ENCODE measurements around the gene POLR2L.

Gene POLR2L

GRCh38 chr11:854601-855329 lies 12.4 kb upstream of the POLR2L start:
- no peak for DNase-seq (ENCODE audit: low read depth)

GRCh38 chr11:853682-854448 lies 11.5 kb upstream of the POLR2L start:
- no peak for DNase-seq (ENCODE audit: low read depth)

DNA sequence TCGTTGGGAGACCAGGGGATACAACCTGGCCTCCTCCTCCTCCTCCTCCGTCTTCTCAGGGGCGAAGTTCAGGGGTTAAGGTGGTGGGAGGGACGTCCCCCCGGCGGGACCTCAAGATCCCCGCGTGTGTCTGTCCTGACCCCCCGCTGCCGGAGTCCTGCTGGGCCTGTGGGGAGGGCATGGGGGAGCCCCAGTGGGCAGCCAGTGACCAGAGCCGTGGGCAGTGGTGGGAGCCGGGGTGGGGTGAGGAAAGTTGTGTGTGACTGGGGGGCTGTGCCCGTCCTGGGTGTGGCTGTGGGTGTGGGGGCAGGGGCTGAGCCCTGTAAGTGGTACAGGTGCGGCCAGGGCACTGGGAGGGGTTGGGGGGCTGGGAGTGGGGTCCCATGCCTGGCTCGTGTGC lies 10.4 kb upstream of the POLR2L start:
- DNase-seq (ENCODE audit: low read depth) = no peak

DNA sequence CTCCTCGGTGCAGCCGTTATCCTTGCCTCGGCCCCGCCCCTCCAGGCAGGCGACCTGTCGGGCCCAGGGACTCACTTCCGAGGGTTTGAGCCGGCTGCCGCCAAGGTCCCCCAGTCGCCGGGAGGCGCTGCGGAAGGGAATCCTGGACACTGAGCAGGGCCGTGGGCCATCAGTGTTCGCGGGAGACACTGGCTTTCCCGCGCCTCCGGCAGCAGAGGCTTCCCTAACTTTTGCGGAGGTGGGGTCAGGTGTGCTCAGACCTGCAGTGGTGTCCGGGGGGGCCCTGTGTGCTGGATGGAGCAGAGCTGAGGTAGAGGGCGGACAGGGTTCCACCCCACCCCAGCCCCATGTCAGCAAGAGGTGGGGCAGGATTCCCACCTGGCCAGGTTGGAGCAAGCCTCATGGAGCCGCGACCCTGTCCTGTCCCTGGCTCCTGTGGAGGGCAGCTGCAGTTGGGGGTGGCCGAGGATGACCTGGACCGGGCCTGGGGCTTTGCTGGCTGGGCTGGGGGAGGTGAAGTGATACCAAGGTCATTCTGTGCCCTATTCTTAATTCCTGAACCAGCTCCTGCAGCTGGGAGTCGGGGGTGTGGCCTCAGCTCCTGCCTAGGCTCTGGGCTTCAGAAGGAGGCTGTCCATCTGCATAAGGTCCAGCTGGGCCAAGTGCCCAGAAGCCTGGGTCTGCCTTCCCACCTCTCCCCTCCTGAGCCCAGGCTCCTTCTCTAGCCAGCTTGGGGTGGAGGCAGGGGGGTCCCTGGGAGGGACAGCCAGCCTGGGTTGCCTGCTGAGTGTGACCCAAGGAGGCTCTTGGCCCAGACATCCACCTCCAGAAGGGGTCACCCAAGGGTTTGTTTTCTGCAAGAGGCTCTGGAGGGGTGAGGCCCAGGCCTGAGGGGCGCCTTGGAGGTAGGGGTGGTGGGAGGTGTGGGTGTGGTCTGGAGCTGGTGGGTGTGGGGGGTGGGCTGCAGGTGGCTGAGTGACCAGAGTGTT lies 8.7 kb upstream of the POLR2L start:
- no peak for DNase-seq (ENCODE audit: low read depth)

DNA sequence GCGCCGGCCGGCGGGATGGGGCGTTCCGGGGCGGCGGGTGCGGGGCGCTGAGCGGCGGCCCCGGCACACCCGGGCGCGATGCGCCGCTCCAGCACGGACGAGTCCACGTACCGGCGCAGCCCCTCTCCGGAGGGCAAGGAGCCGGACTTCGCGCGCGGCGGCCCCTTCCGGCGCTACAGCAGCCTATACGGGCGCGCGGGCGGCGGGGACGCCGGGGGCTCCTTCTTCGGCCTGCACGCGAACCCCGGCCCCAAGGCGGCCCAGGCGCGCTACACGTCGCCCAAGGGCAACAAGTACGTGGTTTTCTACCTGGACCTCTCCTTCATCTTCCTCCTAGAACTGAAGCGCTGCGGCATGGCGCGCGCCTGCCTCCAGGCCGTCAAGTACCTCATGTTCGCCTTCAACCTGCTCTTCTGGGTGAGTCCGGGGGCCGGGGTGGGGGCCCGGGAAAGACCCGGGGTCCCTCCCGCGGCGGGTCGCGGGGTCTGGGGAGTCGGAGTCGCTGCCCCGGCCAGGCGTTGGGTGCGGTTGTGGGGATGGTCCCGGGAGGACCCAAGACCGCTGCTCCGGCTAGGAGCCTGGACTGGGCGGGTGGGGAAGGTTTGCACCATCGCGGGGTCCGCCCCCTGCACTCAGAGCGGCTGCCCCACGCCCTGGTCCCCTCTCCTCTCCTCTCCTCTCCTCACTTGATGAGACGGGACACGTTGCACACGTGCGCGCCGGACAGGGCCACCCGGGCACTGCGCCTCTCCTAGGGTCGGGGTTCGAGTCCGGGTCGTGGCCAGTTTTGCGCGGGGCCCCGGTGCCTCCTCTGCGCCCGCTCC lies 7.8 kb upstream of the POLR2L start:
- no peak for DNase-seq (ENCODE audit: low read depth)

- no peak for DNase-seq (ENCODE audit: low read depth)
These were observed 6.9 kb upstream of the POLR2L start for GRCh38 chr11:849104-849824.

GRCh38 chr11:848380-848931 lies 6.1 kb upstream of the POLR2L start:
- DNase-seq (ENCODE audit: low read depth) = peak; percentile 56

- no peak for DNase-seq (ENCODE audit: low read depth)
These were observed 5.5 kb upstream of the POLR2L start for GRCh38 chr11:847876-848275.

GRCh38 chr11:846496-847098 lies 4.3 kb upstream of the POLR2L start:
- DNase-seq (ENCODE audit: low read depth) = no peak

- DNase-seq (ENCODE audit: low read depth) = no peak
These were observed 3.7 kb upstream of the POLR2L start for GRCh38 chr11:845872-846495.

- no peak for DNase-seq (ENCODE audit: low read depth)
These were observed 2.6 kb upstream of the POLR2L start for GRCh38 chr11:844693-845644.

- no peak for DNase-seq (ENCODE audit: low read depth)
These were observed 1.7 kb upstream of the POLR2L start for GRCh38 chr11:843818-844692.

DNA sequence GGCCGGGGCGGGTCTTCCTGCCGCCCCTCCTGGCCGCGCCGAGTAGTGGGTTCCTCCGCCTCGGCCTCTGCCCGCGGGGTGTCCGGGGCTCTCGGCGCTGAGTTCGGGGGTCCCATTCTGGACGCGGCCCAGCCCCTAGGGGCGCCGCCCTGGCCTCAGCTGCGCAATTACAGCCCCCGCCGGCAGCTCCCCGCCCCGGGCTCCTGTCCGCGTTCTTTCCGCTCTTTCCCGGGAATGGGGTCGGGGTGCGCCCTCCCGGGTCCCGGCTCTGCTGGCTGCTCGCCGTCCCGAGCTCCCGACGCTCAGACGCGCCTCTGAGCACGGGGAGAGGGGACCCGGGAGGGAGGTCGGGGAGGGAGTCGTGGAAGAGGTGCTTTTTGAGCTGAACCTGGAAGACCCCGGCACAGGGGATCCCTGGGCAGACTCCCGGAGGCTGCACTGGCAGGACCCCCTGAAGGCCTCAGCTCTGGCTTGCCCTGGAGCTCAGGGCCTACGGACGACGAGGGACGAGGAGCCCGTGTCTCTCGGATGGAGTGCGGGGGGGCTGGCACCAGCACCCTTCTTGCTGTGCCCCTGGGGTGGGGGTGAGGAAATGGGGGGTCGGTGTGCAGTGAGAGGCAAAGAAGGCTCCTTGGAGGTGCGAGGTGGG lies 881 bp upstream of the POLR2L start:
- DNase-seq (ENCODE audit: low read depth) = no peak

- no peak for DNase-seq (ENCODE audit: low read depth)
These were observed 354 bp downstream of the POLR2L start for GRCh38 chr11:841981-842369.

- DNase-seq (ENCODE audit: low read depth) = no peak
These were observed 2.3 kb downstream of the POLR2L start for GRCh38 chr11:839875-840617.

DNA sequence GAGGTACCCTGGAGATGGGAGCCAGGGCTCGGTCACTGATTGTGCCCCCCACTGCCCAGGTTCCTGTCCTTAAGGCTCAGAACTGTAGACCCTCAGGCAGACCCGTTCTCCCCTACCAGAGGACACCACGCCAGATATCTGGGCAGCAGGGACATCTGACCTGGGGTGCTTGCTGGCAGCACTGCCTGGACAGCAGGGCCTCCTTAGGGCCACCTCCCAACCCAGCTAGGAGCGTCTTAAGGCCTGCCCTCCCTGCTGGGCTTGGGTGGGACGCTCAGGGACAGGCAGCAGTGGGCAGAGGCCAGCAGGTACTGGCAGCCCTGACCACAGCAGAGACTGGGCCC lies 3.1 kb downstream of the POLR2L start:
- no peak for DNase-seq (ENCODE audit: low read depth)
